PFSK-1 (cell line): ENCODE measurements around the gene C1orf87.

Experiments used
- FOXP2 ChIP-seq: optimal IDR thresholded peaks from 2 replicates; pipeline ENCODE3; 2011; ENCODE audit warnings: borderline replicate concordance, control low read depth, inconsistent platforms; ENCODE audit not compliant: insufficient read depth; ENCODE audit errors: extremely low read length, extremely low read depth
- POLR2AphosphoS5 ChIP-seq: IDR thresholded peaks from 2 replicates; pipeline ENCODE4 v1.6.1; 2012; ENCODE audit warnings: low read depth, mild to moderate bottlenecking, control low read depth, low read length, moderate library complexity
- REST ChIP-seq, 2 experiments: IDR thresholded peaks; 2 replicates each; pipeline versions ENCODE4 v1.6.1 to v1.8.0; 2011 to 2012; ENCODE audit warnings: low read depth in 2 of 2, low read length in 2 of 2, control low read depth in 1 of 2, inconsistent platforms in 1 of 2, mild to moderate bottlenecking in 1 of 2, moderate library complexity in 1 of 2; ENCODE audit not compliant: insufficient read depth in 1 of 2
- SIN3A ChIP-seq: IDR thresholded peaks from 2 replicates; pipeline ENCODE4 v1.6.1; 2012; ENCODE audit warnings: mild to moderate bottlenecking, low read length, moderate library complexity, borderline replicate concordance; ENCODE audit not compliant: insufficient read depth
- TAF1 ChIP-seq: IDR thresholded peaks from 2 replicates; pipeline ENCODE4 v1.6.1; 2012; ENCODE audit warnings: low read length, control low read depth, borderline replicate concordance; ENCODE audit not compliant: insufficient read depth

C1orf87 gene

GRCh38 chr1:60068393-60069045, 5.1 kb downstream of the C1orf87 start:
- no peak for TF ChIP-seq FOXP2
- no peak for TF ChIP-seq POLR2AphosphoS5
- no peak for TF ChIP-seq TAF1
- TF ChIP-seq REST (IDR thresholded peaks at IDR 0.05; ENCODE audit: insufficient read depth in 1 of 2, low read depth in 2 of 2, low read length in 2 of 2): no peak
- no peak for TF ChIP-seq SIN3A

- no peak for TF ChIP-seq FOXP2
- no peak for TF ChIP-seq TAF1
- TF ChIP-seq SIN3A: no peak
- no peak for TF ChIP-seq POLR2AphosphoS5
- no peak for TF ChIP-seq REST (IDR thresholded peaks at IDR 0.05; ENCODE audit: insufficient read depth in 1 of 2, low read depth in 2 of 2, low read length in 2 of 2)
These were observed 7.6 kb downstream of the C1orf87 start for GRCh38 chr1:60066001-60066400.

GRCh38 chr1:60065199-60065598, 8.4 kb downstream of the C1orf87 start:
- TF ChIP-seq FOXP2: no peak
- TF ChIP-seq REST (IDR thresholded peaks at IDR 0.05; ENCODE audit: insufficient read depth in 1 of 2, low read depth in 2 of 2, low read length in 2 of 2): no peak
- no peak for TF ChIP-seq POLR2AphosphoS5
- no peak for TF ChIP-seq TAF1
- TF ChIP-seq SIN3A: no peak

GRCh38 chr1:60063561-60063960, 10.0 kb downstream of the C1orf87 start:
- TF ChIP-seq SIN3A (no peak), FOXP2 (no peak), REST (IDR thresholded peaks at IDR 0.05; ENCODE audit: insufficient read depth in 1 of 2, low read depth in 2 of 2, low read length in 2 of 2) (no peak), TAF1 (no peak), POLR2AphosphoS5 (no peak)

GRCh38 chr1:60059468-60059867, 14.1 kb downstream of the C1orf87 start:
- TF ChIP-seq SIN3A (no peak), TAF1 (no peak), REST (IDR thresholded peaks at IDR 0.05; ENCODE audit: insufficient read depth in 1 of 2, low read depth in 2 of 2, low read length in 2 of 2) (no peak), POLR2AphosphoS5 (no peak), FOXP2 (no peak)
